ENCODE measurements around the gene TRIO.

The TRIO gene

DNA sequence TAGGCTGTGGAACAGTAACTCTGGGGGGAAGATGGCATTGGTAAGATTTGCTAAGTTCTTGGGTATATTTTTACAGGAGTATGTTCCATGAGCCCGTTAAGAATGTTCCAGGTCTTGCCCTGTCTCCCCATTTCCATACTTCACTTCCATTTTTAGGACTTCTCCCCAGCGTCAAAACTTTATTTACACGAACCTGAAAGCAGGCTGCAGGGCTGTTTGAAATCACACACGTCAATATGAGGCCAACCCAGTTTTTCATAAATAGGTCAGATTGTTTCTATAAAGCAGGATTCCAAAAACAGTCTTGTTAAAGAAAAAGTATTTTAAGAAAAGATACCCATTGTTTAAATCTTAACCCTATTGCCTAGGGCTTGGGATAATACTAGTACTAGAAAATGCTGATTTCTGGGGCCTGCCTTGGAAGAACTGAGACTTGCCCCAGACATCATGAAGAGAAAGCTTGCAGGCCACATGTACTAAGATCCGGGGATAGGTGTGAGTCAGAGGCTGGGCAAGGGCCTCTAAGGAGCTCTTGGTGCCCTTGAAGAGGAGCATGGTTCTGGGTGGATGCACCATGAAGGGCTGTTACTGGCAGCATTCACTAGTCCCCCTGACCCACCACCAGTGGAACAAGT, 24.2 kb downstream of the TRIO start:
- Histone ChIP-seq H3K27ac (peak overlapping the region; percentile 91), H3K4me3 (ENCODE audit: low read depth, low read length) (no peak overlapping the region), H3K36me3 (replicated peaks) (peaks cover 15% of the 10 kb centered on the region), H3K27me3 (replicated peaks) (no peaks in the 10 kb centered on the region)
- TF ChIP-seq, protein P1, sequence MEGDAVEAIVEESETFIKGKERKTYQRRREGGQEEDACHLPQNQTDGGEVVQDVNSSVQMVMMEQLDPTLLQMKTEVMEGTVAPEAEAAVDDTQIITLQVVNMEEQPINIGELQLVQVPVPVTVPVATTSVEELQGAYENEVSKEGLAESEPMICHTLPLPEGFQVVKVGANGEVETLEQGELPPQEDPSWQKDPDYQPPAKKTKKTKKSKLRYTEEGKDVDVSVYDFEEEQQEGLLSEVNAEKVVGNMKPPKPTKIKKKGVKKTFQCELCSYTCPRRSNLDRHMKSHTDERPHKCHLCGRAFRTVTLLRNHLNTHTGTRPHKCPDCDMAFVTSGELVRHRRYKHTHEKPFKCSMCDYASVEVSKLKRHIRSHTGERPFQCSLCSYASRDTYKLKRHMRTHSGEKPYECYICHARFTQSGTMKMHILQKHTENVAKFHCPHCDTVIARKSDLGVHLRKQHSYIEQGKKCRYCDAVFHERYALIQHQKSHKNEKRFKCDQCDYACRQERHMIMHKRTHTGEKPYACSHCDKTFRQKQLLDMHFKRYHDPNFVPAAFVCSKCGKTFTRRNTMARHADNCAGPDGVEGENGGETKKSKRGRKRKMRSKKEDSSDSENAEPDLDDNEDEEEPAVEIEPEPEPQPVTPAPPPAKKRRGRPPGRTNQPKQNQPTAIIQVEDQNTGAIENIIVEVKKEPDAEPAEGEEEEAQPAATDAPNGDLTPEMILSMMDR (IDR thresholded peaks at IDR 0.05; ENCODE audit: low read depth, low read length, missing control alignments) = no peak
- DNase-seq = no peak
- in situ Hi-C loops (cut with HindIII; ENCODE audit: low pct_ligation_motif_present, low sequenced_read_pairs) = no loop called here

DNA sequence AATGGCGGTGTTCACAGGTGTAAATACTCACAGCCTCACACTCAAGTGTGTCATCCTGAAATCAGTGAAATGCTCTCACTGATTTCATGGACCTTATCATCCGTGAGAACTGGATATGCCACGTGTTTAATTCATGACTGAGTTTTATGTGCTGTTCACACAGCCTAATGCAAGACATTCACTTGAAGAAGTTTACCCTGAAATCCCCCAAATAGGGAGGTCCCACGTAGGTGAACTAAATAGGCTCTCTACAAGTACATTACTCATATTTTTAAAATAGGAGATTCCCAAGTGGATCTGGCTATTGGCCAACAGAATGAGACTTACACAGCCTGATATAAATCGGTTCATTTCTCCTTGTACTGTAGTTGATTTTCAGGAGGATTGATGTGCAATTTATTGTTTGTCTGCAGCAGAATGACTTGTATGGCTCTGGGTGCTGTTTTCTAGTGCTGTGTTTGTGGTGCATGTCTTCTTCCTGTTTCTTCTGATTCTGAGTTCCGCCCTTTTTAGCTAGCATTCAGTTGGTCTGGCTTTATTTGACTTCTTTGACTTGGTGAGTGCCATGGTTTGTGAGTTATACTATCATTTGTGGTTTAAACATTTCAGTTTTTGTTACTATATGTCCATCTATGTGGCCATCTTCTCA, 25.1 kb downstream of the TRIO start:
- H3K27ac ChIP-seq = peak overlapping the region; percentile 91
- no peak for DNase-seq
- TF ChIP-seq, protein P1 (IDR thresholded peaks at IDR 0.05; ENCODE audit: low read depth, low read length, missing control alignments) = no peak
- no peaks in the 10 kb centered on the region for H3K27me3 ChIP-seq (replicated peaks)
- no peak overlapping the region for H3K4me3 ChIP-seq (ENCODE audit: low read depth, low read length)
- in situ Hi-C loops (cut with HindIII; ENCODE audit: low pct_ligation_motif_present, low sequenced_read_pairs) = no loop called here
- peaks cover 16% of the 10 kb centered on the region for H3K36me3 ChIP-seq (replicated peaks)

DNA sequence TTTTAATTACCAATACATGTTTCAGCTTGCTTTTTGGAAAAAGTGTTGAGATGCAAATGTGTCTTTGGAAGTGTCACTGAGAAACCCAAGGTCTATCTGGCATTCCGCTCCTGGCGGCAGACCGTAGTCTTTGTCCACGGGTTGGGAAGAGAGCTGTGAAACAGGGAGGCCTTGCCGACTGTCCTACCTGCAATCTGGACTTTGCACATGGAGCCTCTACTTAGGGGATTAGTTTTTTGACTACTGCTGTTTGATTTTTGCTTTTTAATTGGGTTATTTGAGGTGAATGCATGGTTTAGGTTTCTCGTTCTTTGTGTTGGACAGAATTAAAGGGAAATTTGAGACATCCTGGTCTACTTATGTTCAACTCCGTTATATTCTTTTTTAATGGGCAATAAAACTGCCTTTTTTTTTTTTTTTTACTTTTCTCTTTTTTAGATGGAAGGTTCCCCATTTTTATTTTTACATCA, 25.7 kb downstream of the TRIO start:
- no peak overlapping the region for H3K27ac ChIP-seq
- TF ChIP-seq, protein P1 (IDR thresholded peaks at IDR 0.05; ENCODE audit: low read depth, low read length, missing control alignments) = no peak
- in situ Hi-C loops (cut with HindIII; ENCODE audit: low pct_ligation_motif_present, low sequenced_read_pairs) = no loop called here
- DNase-seq = no peak
- H3K4me3 ChIP-seq (ENCODE audit: low read depth, low read length) = no peak overlapping the region
- H3K36me3 ChIP-seq (replicated peaks) = peaks cover 16% of the 10 kb centered on the region
- H3K27me3 ChIP-seq (replicated peaks) = no peaks in the 10 kb centered on the region

DNA sequence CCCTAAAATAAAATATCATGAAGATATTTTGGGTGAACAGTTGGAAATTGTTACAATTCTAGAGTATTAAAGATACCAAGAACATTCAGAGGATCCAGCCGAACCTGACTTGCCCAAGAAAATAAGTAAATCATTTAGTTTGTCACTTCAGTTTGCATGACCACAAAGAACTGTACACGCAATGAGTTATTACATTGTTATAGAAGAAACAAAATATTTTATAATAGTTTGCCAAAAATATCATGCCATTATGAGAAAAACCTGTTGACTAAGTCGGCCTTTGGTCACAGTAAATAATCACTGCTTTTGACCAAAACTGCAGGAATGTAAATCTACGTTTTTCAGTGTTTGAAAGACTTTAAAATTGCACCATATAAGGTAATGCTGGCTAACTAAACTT, 27.9 kb downstream of the TRIO start:
- Histone ChIP-seq H3K27ac (peak overlapping the region; percentile 62), H3K4me3 (ENCODE audit: low read depth, low read length) (no peak overlapping the region), H3K27me3 (replicated peaks) (no peaks in the 10 kb centered on the region), H3K36me3 (replicated peaks) (peaks cover 2% of the 10 kb centered on the region)
- in situ Hi-C loops (cut with HindIII; ENCODE audit: low pct_ligation_motif_present, low sequenced_read_pairs) = no loop called here
- DNase-seq = no peak
- TF ChIP-seq, protein P1 (IDR thresholded peaks at IDR 0.05; ENCODE audit: low read depth, low read length, missing control alignments) = no peak

DNA sequence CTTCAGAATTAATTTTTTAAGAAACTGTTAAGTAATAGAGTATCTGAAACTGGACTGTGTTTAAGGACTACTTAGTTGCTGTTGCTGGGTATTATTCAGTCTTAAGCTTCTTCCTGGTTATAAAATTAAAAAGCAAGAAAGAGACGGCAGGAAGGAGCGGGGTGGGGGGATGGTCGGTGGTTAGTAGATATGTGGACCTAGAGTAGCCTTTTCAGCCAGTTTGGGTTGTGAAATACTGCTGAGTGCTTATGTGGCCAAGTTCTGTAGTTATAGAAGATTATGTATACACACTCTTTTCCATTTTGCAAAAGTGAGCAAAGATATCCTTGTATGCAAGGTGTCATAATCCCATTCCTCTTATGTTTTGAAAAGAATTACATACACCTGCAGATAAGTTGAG, 28.5 kb downstream of the TRIO start:
- in situ Hi-C loops (cut with HindIII; ENCODE audit: low pct_ligation_motif_present, low sequenced_read_pairs) = no loop called here
- Histone ChIP-seq H3K27ac (peak overlapping the region; percentile 62), H3K27me3 (replicated peaks) (no peaks in the 10 kb centered on the region), H3K4me3 (ENCODE audit: low read depth, low read length) (no peak overlapping the region), H3K36me3 (replicated peaks) (peaks cover 2% of the 10 kb centered on the region)
- DNase-seq = peak; percentile 68
- TF ChIP-seq, protein P1 (IDR thresholded peaks at IDR 0.05; ENCODE audit: low read depth, low read length, missing control alignments) = no peak
